ENCODE measurements around the gene WDR90. TPM values are rescaled to one million over a fixed set of nuclear protein-coding genes. Genes with fewer than 3 reads are reported as not detected.
A peak's percentile ranks its signal among the peaks of the same experiment; 100 is the strongest.

Gene WDR90
- total RNA-seq, 1 donor from 2014 or later, result 21.2 TPM

DNA sequence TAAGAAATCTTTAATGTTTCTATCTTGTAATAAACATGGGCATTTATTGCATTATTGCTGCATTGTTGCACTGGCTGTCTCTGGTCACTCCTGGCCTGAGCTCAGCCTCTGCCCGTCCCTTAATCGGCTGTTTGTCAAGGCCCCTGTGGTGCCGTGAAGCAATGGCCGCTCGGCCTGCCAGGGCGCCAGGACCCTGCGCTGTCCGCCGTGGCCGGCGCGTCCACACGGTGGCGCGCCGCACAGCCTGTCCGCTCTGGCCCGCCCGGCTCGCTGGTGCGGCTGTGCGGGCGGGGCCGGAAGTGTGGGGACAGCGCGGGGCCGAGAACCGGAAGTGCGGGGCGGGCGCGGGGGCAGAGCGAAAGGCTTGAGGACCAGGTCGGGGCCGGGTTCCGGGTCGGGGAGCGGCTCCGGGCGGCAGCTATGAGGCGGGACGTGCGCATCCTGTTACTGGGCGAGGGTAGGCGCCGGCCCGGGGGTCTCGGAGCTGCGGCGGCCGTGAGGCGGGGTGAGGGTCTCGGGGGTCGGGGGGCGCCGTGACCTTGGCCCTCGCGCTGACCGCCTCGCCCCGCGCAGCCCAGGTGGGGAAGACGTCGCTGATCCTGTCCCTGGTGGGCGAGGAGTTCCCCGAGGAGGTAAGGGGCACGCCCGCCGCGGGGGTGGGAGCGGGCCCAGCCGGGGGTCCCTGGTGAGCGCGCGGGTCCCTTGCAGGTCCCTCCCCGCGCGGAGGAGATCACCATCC is 18.8 kb downstream of the WDR90 start, which contains the start of gene RHOT2:
TSS of gene RHOT2 (plus strand) at position 353 of the 739 bp plus-strand sequence. CDS start at position 421, 68 bp downstream.
- H3K4me3 ChIP-seq (ENCODE audit: insufficient read depth, low read depth, low read length), result peak within 1 kb of the TSS; percentile 80
- no peak for FAIRE-seq
- DNase-seq (ENCODE audit: low read depth), result peak; percentile 69
- no peaks in the 10 kb centered on the region for H3K9me3 Mint-ChIP-seq (ENCODE audit: unreplicated experiment)
- no peaks in the 10 kb centered on the region for H3K36me3 ChIP-seq (ENCODE audit: insufficient read depth, low read length)
- H3K9ac ChIP-seq (ENCODE audit: low read length), result peak within 1 kb of the TSS; percentile 94
- peaks cover 5% of the 10 kb centered on the region for H3K4me1 ChIP-seq (ENCODE audit: insufficient read depth, low read length)
- H3K4me2 ChIP-seq (ENCODE audit: low read length), result peak within 1 kb of the TSS; percentile 85
- H3K27ac ChIP-seq (ENCODE audit: low read depth, low read length), result peak within 1 kb of the TSS; percentile 65
- H3K4me3 Mint-ChIP-seq (ENCODE audit: unreplicated experiment), result peak within 1 kb of the TSS; percentile 82
- H3K9me3 ChIP-seq (ENCODE audit: insufficient read depth, low read depth, low read length), result no peaks in the 10 kb centered on the region
- TF ChIP-seq, protein P1, sequence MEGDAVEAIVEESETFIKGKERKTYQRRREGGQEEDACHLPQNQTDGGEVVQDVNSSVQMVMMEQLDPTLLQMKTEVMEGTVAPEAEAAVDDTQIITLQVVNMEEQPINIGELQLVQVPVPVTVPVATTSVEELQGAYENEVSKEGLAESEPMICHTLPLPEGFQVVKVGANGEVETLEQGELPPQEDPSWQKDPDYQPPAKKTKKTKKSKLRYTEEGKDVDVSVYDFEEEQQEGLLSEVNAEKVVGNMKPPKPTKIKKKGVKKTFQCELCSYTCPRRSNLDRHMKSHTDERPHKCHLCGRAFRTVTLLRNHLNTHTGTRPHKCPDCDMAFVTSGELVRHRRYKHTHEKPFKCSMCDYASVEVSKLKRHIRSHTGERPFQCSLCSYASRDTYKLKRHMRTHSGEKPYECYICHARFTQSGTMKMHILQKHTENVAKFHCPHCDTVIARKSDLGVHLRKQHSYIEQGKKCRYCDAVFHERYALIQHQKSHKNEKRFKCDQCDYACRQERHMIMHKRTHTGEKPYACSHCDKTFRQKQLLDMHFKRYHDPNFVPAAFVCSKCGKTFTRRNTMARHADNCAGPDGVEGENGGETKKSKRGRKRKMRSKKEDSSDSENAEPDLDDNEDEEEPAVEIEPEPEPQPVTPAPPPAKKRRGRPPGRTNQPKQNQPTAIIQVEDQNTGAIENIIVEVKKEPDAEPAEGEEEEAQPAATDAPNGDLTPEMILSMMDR (IDR thresholded peaks at IDR 0.05; ENCODE audit: insufficient read depth, low read depth, low read length), result peak; percentile 51
- no peak for TF ChIP-seq EZH2 (IDR thresholded peaks at IDR 0.05; ENCODE audit: insufficient read depth, low read length)
- H3K79me2 ChIP-seq (ENCODE audit: insufficient read depth, low read length), result peaks cover 35% of the 10 kb centered on the region
- H3K36me3 Mint-ChIP-seq (ENCODE audit: low read depth, unreplicated experiment), result peaks cover 2% of the 10 kb centered on the region
- no peaks in the 10 kb centered on the region for H3K4me1 Mint-ChIP-seq (ENCODE audit: low read depth, unreplicated experiment)
- no peaks in the 10 kb centered on the region for H3K27me3 ChIP-seq (ENCODE audit: insufficient read depth, low read length)
- H3K27ac Mint-ChIP-seq (ENCODE audit: unreplicated experiment), result no peak within 1 kb of the TSS
- no peaks in the 10 kb centered on the region for H3K27me3 Mint-ChIP-seq (ENCODE audit: low read depth, unreplicated experiment)
- peaks cover 32% of the 10 kb centered on the region for H4K20me1 ChIP-seq (ENCODE audit: insufficient read depth, low read length)
- peak within 1 kb of the TSS; percentile 51 for H2AFZ ChIP-seq (ENCODE audit: low read depth, low read length)

DNA sequence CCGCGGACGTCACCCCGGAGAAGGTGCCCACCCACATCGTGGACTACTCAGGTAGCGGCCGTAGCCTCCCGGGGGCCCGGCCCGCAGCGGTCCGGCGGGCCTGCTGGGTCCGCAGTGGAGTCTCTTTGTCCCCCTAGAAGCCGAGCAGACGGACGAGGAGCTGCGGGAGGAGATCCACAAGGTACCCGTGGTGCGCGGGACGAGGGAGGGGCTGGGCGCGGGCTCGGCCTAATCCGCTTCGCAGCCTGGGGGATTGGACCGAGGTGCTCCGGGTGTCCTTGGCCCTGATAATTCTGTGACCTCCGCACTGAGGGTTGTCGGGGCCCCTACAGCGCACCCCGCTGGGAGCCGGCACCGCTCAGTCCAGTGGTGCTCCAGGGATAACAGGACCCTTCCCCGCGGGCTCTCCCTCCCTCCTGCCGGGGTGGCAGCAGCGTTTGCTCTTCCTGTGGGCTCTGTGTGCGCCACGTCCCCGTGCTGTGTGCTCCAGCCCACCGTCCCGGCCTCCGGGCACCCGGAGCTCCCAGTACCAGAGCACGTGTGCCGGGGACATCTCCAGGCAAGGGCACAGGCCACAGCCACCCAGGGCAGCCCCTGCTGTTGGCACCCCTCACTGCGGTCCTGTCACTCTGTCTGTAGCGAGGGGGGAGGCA is 19.5 kb downstream of the WDR90 start:
- Histone ChIP-seq H3K27ac (ENCODE audit: low read depth, low read length) (peak overlapping the region; percentile 65), H4K20me1 (ENCODE audit: insufficient read depth, low read length) (peaks cover 37% of the 10 kb centered on the region)

More for the DNA sequence above, 19.5 kb downstream of the WDR90 start:
- Mint-ChIP-seq H3K36me3 (ENCODE audit: low read depth, unreplicated experiment) (peaks cover 2% of the 10 kb centered on the region), H3K4me3 (ENCODE audit: unreplicated experiment) (peak overlapping the region; percentile 82), H3K9me3 (ENCODE audit: unreplicated experiment) (no peaks in the 10 kb centered on the region), H3K27me3 (ENCODE audit: low read depth, unreplicated experiment) (no peaks in the 10 kb centered on the region), H3K4me1 (ENCODE audit: low read depth, unreplicated experiment) (no peaks in the 10 kb centered on the region), H3K27ac (ENCODE audit: unreplicated experiment) (no peak overlapping the region)
- peak overlapping the region; percentile 94 for H3K9ac ChIP-seq (ENCODE audit: low read length)
- peak overlapping the region; percentile 80 for H3K4me3 ChIP-seq (ENCODE audit: insufficient read depth, low read depth, low read length)
- TF ChIP-seq, protein P1 (IDR thresholded peaks at IDR 0.05; ENCODE audit: insufficient read depth, low read depth, low read length), result no peak
- no peak for TF ChIP-seq EZH2 (IDR thresholded peaks at IDR 0.05; ENCODE audit: insufficient read depth, low read length)
- peak overlapping the region; percentile 51 for H2AFZ ChIP-seq (ENCODE audit: low read depth, low read length)
- no peaks in the 10 kb centered on the region for H3K36me3 ChIP-seq (ENCODE audit: insufficient read depth, low read length)
- H3K4me2 ChIP-seq (ENCODE audit: low read length), result peak overlapping the region; percentile 85
- DNase-seq (ENCODE audit: low read depth), result no peak
- peaks cover 35% of the 10 kb centered on the region for H3K79me2 ChIP-seq (ENCODE audit: insufficient read depth, low read length)
- H3K9me3 ChIP-seq (ENCODE audit: insufficient read depth, low read depth, low read length), result no peaks in the 10 kb centered on the region
- peaks cover 5% of the 10 kb centered on the region for H3K4me1 ChIP-seq (ENCODE audit: insufficient read depth, low read length)
- no peak for FAIRE-seq
- no peaks in the 10 kb centered on the region for H3K27me3 ChIP-seq (ENCODE audit: insufficient read depth, low read length)
